GM18511 (cell line): Measurements from ENCODE around the gene RMND5B.
"Not testable (repeated sequence)": the region's sequence is repeated elsewhere in the genome, so short reads cannot be mapped to it uniquely, and the experiment has no call there.

Experiments
- ATAC-seq: cut with Tn5 transposase; IDR thresholded peaks from one replicate; pipeline ENCODE4 v1.9.1; 2021; ENCODE audit warnings: mild to moderate bottlenecking, moderate library complexity; ENCODE audit not compliant: unreplicated experiment

RMND5B gene, protein sequence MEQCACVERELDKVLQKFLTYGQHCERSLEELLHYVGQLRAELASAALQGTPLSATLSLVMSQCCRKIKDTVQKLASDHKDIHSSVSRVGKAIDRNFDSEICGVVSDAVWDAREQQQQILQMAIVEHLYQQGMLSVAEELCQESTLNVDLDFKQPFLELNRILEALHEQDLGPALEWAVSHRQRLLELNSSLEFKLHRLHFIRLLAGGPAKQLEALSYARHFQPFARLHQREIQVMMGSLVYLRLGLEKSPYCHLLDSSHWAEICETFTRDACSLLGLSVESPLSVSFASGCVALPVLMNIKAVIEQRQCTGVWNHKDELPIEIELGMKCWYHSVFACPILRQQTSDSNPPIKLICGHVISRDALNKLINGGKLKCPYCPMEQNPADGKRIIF

GRCh38 chr5:178130576-178131445 lies at the start of gene RMND5B:
Gene RMND5B, plus strand, starts transcription at chr5:178131014. Its CDS starts 7,106 bp downstream, at chr5:178138120.
- peak; percentile 87 for ATAC-seq

- no peak for ATAC-seq
These were observed 49.1 kb upstream of the RMND5B start for GRCh38 chr5:178081571-178082243.

DNA sequence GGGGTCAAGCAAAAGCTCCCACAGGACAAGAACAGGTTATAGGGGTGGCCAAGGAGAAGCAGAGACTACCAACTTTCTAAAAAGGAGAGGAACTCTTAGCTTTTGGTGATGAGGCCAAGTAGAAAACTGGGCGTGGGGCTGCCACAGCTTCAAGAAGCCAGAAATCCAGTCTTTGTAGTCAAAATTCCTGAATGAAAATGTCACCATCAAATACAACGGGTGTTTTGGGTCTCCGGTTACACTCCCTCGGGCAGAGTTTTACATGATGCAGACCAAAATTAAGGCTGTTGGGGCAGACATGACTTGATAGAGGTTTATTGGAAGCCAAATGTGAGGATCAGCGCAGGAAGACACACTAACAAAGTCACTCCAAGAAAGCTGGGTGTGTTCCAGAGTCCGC lies 46.9 kb upstream of the RMND5B start:
- no peak for ATAC-seq

- no peak for ATAC-seq
These were observed 45.5 kb upstream of the RMND5B start for GRCh38 chr5:178085316-178085715.

GRCh38 chr5:178086266-178086665 lies 44.5 kb upstream of the RMND5B start:
- ATAC-seq = no peak

DNA sequence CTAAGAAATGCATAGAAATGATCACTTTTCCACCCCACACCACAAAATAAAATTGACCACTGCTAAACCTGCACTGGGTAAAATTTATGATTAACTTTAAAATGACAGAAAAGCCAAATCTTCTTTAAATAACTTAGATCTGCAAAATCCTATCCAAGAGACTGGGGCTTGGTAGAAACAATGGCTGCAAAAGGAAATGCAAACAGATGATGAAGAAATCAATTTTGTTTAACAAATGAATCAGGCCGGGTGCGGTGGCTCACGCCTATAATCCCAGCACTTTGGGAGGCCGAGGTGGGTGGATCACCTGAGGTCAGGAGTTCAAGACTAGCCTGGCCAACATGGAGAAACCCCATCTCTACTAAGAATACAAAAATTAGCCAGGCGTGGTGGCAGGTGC lies 43.6 kb upstream of the RMND5B start:
- ATAC-seq = not testable (repeated sequence)

DNA sequence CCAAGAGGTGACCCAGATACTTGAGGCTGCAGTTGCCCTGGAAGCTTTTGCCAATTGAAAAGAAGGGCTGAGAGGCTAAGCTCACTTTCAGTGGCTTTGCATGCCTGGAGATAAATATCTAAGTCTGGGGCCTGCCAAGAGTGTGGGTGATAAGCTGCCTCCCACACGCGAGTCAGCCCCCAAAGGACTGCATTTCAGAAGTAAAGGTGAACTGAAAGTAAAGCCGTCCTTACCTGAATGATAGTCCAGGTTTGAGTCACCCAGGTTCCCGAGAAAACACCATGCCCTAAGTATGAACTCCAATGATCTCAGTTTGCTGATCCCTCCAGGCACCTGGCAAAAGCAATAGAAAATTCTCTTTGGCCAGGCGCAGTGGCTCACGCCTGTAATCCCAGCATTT lies 40.0 kb upstream of the RMND5B start:
- ATAC-seq = no peak

DNA sequence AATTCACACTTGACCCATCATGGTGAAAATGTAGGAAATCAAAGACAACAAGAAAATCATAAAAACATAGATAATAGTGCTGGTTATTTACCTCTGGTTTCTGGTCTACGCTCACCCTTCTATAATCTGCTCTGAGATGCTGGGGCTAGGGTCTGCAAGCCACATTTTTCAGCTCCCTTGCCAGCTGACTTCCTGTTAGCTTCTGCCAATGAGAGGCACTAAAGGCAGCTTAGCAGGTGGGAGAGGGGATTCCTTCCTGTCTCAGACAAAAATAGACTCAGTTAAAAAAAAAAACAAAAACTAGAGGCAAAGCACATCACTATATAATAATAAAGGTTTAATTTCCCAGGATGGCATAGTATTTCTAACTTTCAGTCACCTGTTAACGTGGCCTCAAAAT lies 37.7 kb upstream of the RMND5B start:
- no peak for ATAC-seq

DNA sequence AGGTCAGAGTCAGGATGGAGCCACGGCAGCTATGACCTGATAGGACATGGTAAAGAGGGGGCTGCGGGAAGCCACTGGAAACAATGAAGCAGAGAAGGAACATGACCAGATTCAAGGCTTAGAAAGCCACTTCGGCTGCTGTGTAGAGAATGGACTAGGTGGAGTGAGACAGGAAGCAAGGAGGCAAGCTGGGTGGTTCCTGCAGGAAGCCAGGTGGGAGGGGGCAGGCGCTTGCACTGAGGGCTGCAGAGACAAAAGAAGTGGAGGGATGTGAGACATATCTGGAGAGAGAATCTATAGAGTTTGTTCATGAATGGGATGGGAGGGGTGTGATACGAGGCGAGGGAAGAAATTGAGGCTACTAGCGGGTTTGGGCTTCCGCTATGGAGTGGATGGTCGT lies 36.5 kb upstream of the RMND5B start:
- ATAC-seq = no peak

DNA sequence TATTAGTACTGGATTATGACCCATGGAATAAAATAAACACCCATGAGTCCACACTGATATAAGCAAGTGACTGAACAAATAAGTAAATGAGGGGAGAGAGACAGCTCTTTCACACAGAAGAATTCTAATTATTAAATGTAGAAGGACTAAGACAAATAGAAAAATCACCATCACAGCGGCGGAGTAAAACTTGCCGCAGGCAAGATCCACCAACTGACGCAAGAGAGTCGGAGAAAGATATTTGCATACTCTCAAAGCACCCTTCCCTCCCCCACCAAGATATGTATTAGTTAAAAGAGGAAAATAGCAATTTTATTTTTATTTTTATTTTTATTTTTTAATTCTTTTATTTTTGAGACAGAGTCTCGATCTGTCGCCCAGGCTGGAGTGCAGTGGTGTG lies 32.1 kb upstream of the RMND5B start:
- no peak for ATAC-seq

GRCh38 chr5:178103612-178104011 lies 27.2 kb upstream of the RMND5B start:
- ATAC-seq = no peak

DNA sequence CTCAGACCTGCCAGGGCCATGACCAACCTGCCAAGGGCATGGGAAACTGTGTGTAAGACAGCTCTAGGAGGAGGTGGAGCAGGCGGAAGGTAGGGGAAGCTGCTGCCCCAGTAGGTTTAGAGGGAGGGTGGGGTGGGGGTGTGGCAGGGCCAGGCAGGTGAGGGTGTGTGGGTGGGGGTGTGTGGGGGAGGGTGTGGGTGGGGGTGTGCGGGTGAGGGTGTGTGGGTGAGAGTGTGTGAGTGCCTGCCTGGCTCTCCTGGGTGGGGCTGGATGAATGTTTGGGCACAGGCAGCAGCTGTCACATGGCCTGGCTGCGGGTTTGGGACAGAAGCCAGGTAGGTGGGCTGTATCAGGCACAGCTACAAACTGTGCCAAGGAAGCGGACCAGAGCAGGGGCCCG lies 26.3 kb upstream of the RMND5B start:
- no peak for ATAC-seq

DNA sequence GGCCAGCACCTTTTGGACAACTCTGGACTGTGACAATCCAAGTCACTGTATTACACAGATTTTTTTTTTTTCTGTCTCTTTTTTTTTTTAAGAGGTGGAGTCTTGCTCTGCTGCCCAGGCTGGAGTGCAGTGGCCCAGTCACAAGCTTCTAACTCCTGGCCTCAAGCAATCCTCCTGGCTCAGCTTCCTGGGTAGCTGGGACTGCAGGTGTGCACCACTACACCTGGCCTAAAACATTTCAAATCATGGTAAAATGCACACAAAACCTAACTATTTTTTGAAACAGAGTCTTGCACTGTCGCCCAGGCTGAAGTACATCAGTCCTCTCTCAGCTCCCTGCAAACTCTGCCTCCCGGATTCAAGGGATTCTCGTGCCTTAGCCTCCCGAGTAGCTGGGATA lies 24.7 kb upstream of the RMND5B start:
- ATAC-seq = no peak

DNA sequence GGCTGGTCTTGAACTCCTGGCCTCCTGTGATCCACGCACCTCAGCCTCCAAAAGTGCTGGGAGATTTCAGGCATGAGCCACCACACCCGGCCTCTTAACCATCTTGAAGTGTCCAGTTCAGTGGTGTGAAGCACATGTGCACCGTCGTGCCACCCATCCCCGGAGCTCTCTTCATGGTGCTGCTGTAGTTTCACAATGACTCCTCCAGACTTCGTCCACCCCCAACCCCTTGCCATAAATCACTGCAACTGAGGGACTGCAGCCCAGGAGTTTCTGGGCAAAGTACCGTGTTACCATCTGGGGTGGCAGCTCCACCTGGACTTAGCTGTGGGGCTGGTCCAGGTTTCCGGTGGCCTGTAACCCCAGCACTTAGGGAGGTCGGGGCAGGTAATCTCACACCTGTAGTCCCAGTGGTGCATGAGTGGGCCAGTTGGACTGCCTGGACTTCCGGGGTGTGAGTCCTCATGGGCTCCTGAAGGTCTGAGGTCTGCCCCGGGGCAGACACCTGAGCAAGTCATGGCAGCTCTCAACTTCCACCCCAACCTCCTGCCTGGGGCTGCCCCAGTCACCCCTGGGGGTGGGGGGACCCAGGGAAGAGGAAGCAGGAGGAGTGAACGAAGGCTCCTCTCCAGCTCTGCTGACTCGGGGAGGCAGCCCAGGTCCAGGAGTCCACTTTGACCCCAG lies 24.1 kb upstream of the RMND5B start:
- ATAC-seq = peak; percentile 76

DNA sequence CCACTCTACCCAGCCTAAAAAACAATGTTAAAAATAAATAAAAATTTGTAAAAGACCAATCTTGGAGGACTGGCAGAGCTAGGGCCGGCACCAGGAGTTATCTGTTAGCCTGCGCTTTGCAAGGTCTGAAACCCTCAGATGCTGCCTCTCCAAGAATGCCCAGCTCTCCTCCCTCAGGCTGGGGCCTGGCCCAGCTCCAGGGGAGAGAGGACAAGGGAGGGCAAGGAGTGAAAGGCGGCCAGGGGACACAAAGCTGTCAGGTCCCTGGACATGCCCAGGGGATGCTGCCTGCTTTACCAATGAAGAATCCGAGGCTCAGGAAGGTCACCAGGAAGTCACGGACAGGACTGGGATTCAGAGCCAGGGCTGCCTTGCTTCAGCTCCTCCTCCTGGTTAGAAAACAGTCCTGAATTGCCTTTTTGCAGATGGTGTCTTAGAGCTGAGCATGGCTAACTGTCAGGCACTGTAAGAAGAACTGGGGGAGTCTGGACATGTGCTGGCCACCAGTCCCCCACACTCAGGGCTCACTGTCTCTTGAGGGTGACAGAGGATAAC lies 23.0 kb upstream of the RMND5B start:
- ATAC-seq = no peak

GRCh38 chr5:178108446-178108845 lies 22.4 kb upstream of the RMND5B start:
- no peak for ATAC-seq

DNA sequence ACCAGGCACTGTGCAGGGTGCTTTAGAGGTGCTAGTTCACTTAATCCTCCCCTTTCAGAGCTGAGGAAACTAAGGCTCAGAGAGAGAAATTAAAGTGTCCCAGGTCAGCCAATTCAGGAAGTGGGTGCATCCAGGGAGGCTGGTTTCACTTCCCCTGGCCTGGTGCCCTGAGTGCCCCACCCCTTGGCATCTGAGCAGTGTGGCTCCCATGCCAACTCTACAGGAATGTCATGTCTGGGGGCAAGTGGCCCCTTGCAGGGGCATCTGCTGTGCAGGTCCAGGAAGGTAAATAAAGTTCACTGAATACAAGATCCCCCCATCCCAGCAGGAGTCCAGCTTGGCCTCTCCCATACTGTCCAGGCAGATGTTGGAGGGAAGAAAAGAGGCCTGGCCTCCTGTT lies 21.8 kb upstream of the RMND5B start:
- ATAC-seq = no peak

DNA sequence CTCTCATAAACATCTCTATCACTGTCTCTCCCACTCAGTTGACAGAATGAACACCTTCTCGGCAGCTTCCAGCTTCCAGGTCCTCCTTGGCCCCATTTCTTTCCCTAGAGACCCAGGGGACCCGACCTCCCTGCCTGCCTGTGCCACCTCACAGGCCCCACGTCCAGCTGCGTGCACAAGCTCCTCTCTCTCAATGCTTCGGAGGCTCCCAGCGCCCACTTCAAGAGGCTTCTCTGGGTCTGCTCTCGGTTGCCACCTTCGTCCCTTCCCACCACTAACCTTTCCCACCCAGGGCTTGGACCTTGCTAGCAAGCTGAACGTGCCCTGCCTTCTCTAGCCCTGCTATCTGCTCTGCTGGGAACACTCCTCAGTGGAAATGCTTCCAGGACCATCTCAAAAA lies 20.3 kb upstream of the RMND5B start:
- no peak for ATAC-seq

- no peak for ATAC-seq
These were observed 18.9 kb upstream of the RMND5B start for GRCh38 chr5:178111925-178112324.

- ATAC-seq = no peak
These were observed 18.3 kb upstream of the RMND5B start for GRCh38 chr5:178112545-178112944.
